NCI-H2171 treated with DMSO at 0.1 percent for 48 hours (cell line): ENCODE measurements around the gene MAPK1IP1L.
"Not testable (repeated sequence)": the region's sequence is repeated elsewhere in the genome, so short reads cannot be mapped to it uniquely, and the experiment has no call there.

Experiments
- DNase-seq: peaks from one replicate; lab custom pipeline; 2025; lab: John Stamatoyannopoulos, UW

Gene MAPK1IP1L

DNA sequence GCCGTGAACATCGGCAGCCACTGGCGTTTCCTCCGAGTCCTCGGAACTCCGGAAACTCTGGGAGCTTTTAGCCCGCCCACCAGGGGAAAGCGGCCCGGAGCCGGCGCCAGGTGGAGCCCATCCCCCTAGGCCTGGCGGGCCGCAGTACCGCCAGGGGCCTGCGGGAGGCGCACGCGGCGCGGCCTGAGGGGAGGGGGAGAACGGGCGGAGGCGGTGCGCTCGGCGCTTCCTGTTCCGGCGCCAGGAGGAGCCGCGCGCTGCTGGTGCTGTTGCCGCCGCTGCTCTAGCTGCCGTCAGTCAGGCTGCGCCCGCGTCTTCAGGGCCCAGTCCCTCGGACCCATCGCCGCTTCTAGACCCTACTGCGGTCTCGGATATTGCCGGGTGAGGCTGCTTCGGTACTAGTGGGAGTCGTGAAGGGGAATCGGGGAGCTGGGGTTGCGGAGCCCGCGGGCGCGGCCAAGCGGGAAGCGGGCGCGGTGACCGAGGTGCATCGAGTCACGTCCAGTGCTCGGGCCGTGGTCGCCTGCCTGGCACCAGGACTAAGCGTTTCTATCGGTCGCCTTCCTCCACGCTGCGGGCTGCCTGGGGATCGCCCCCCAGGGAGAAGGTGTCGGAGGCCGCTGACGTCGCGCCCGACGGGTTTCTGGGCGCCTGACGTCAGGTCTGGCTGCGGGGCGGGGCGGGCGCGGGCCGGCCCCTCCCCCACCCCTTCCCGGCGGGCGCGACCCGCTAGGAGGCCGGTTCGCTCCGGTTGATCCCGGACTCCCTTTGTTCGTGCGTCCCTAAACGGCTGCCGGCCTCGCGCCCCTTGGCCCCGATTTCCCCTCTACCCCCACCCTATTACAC lies at the start of gene MAPK1IP1L:
Gene MAPK1IP1L (plus strand): TSS at position 225 of the 846 bp plus-strand sequence. CDS start 10,037 bp downstream, outside the sequence.
- DNase-seq = peak; percentile 92

DNA sequence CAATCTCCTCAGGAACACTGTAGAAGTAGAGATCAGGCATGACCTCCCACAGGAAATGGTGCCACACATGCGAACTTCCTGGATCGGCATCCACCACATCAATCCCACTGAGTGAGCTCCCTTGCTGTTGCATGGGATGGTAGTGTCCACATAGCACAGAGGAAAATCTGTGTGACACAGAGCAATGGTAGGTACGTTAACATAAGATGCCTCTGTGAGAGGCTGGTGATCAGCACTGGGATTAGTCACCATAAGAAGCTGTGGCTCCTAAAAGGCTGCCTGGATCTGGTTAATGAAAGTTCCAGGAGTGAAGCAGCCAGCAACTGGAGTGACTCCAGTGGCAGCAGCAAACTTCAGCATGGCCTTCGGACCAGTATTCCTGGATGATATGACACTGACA lies 46.4 kb upstream of the MAPK1IP1L start:
- DNase-seq = no peak

DNA sequence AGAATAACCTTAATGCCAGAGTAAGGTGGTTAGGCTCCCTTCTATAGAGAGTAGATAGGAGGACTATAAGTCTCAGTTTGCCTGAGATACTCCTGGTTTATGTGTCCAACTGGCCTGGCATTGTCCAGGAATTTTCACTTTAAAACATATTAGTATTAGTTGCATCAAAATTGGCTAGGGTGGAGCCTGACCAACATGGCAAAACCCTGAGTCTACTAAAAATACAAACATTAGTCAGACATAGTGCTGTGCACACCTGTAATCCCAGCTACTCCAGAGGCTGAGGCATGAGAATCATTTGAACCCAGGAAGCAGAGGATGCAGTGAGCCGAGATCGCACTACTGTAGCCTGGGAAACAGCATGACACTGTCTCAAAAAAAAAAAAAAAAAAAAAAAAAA lies 36.4 kb upstream of the MAPK1IP1L start:
- DNase-seq = no peak

DNA sequence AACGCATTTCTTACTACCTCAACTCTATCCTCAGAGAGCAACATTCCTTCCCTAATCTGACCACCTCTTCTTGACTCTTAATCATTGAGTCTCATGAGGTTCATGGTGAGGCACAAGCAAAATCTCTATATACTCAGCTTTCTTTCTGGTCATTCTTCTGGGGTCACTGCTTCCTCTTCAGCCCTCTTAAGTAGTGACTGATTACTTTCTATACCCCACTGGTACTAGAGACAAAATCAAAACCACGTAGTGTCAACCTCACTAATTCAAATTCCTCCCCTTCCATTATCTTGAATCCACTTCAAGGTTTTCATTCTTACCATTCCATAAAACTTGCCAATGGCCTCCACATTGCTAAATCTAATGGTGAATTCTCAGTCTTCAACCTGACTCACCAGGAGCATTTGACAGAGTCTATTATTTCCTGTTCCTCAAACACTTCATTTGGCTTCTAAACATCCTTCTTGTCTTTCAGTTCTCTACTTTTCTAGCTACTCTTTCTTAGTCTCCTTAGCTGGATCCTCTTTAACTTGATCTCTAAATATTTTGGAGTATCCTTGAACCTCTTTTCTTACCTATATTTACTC lies 31.4 kb upstream of the MAPK1IP1L start:
- DNase-seq = no peak

DNA sequence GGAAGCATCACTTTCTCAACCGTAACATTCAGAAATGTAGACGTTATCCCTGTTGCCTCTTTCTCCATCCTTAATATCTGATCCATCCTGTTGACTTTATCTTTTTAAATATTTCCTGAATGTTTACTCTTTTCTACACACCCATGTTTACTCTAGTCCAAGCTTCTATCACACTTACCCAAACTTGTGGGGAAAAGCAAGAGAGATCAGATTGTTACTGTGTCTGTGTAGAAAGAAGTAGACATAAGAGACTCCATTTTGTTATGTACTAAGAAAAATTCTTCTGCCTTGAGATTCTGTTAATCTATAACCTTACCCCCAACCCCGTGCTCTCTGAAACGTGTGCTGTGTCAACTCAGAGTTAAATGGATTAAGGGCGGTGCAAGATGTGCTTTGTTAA lies 27.1 kb upstream of the MAPK1IP1L start:
- DNase-seq = not testable (repeated sequence)

DNA sequence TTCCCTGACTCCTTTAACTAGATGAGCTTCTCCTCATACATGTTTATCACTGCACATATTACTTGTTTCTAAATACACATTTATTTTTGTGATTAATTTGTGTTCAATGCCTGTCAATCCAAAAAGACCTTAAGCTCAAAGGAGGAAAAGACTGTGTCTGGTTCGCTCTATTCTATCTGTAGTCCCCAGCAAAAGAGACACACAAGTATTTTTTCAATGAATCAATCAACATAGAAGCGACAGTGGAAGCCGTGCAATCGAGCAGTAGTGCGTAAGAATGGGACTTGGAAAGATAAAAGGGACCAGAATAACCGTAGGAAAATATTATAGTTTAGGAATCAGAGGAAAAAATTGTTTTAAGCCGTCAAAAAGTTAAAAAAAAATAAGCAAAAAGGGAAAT lies 25.5 kb upstream of the MAPK1IP1L start:
- no peak for DNase-seq

DNA sequence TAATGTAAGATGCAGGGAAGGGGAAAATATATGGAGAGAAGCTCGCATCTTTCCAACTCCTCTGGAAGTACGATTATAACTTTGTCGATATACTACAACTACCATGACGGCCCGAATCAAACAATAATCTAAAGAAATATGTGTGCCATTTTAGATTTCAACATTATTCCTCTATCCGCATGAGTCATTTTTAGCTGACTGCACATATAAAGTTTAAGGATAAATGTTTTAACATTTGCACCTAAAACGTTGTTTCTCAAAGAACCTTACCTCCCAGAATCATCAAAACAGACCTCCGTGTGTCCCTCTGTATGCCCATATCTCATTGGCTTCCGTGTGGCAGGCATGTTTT lies 25.0 kb upstream of the MAPK1IP1L start:
- DNase-seq = no peak

DNA sequence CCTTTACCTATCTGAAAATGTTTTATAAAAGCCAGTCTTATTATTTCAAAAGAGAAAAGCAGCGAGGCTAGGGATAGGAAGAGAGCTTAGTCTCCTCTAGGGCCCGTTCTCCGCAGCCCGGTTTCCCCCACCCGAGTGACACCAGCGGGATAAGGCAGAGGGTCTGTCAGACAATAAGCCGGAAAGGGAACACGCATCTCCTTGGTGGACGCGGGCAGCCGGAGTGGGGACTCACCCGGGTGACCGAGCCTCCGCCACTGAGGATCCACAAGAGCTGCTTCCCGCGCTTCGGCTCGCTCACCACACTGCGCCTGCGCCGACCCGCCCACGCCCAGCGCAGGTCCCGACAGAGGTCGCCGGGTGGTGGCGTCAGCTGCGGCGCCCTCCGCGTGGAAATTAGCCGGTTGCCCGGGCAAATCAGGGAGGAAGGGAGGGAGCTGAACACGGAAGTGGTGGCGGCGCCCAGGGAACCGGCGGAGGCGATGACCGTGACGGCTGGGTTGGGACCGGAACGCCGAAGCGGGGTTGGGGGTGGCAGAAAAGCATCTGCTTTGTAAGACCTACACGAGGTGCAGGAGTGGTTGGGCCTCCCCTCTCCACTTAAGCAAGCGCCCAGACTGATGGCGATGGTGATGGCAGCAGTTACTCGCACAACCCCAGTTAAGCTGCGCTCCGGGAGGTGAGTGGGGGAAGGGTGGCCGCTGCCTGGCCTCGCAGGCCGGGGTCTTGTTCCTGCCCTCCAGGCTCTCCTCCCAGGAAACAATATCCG lies 24.5 kb upstream of the MAPK1IP1L start, which contains the start of the genes SOCS4 and WDHD1:
Gene SOCS4 (plus strand): TSS at position 444 of the 769 bp plus-strand sequence. CDS start 15,806 bp downstream, outside the sequence.
Gene WDHD1 (minus strand): TSS at position 307 of the 769 bp plus-strand sequence. CDS start 312 bp downstream, outside the sequence.
- peak; percentile 95 for DNase-seq

DNA sequence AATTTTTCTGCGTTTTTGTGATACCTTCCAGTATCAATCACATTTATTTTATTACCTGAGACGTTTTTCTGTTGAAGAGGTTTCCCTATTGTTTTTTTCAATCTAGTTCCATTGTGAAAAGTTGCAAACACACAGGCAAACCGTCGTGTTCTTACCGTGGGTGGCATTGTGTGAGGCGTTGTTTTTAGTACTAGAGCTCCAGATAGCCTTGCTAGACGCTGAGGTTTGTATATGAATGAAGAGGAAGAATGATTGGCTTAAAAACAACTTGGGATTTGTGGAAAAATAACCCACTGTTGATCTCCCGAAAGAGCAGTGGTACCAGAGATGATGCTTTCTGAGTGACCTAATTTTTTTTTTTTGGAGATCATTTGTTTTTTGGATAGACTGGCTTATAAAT lies 23.4 kb upstream of the MAPK1IP1L start:
- peak; percentile 29 for DNase-seq

DNA sequence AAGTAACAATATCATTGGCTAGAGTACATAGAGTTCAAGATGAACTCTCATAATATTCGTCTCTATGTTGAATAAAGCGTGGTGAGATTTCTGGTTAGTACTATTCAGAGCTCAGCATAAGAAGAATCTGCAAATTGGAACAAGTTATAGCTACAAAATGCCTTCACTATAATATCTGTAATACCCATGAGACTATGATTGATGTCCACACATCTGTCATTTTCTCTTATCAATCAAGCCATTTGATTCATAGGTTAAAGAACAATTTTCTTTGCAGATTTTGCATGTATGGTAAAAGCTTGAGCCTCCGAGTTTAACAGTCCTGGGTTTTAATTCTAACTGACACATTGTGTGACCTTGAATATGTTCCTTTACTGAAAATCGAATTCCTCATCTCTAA lies 23.0 kb upstream of the MAPK1IP1L start:
- DNase-seq = no peak

DNA sequence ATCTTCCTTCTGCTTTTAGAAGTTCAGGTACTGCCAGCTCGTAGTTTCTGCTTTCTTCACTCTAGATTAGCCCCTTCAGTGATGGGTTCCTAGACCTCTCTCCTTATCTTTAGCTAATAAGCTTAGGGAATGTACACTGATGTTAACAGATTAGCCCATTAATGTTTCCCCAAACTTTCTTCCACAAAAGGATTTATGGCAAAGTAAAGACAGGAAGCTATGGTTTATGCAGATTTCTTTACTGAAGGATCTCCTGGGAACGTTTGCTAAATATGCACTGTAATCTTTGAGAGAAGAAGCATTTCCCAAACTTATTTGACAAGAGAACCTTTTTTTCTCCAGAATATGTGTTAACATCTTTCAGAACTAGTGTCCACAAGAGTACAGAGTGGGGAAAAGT lies 20.3 kb upstream of the MAPK1IP1L start:
- no peak for DNase-seq

DNA sequence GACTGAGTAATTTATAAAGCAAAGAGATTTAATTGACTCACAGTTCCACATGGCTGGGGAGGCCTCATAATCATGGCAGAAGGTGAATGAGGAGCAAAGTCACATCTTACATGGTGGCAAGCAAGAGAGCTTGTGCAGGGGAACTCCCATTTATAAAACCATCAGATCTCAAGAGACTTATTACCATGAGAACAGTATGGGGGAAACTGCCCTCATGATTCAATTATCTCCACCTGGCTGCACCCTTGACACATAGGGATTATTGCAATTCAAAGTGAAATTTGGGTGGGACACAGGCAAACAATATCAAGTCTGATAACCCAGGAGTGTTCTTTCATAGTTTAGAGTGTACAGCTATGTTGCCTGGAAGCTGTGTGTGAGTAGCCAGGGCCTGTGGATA lies 13.5 kb upstream of the MAPK1IP1L start:
- DNase-seq = not testable (repeated sequence)

DNA sequence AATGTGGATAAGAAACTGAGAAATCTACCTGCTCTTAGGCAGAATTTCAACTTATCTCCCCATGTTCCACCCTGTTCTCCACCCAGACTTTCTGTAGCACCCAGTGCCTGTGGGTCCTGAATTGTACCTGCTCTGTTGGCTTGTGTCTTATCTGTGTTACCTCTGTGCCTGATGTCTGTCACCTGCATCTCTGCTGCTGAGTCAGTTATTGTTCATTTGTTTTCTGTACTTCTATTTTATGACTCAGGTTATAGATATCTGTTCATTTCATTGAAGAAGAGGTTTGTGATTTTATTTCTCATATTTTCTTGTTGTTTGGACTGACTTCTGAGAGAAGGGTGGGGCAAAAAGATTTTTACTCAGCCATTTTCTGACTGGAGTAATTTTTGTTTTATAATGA lies 12.7 kb upstream of the MAPK1IP1L start:
- no peak for DNase-seq

DNA sequence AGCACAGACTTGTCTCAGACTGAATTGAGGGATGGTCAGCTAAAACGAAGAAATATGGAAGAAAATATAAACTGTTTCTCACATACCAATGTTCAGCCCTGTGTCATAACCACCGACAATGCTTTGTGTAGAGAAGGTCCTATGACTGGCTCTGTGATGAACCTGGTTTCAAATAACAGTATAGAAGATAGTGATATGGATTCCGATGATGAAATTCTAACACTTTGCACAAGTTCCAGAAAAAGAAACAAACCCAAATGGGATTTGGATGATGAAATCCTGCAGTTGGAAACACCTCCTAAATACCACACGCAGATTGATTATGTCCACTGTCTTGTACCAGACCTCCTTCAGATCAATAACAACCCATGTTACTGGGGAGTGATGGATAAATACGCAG lies 7.9 kb upstream of the MAPK1IP1L start:
- no peak for DNase-seq

DNA sequence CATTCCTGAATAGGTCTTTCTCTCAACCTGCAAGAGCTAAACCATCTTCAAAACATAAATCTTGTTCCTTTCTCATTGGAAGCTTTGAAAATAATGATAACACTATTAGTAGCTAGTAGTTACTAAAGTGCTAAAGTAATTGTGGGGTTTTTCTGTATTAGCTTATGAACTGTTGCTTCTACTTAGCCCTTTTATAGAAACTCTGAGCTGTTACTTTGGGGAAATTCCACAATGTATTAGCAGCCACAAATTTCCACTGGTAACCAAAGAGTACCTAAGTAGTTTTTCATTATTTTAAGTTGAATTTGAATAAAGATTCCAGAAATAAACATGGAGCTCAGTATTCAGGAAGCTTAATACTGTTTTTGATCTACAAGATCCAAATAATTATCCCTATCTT lies 6.4 kb upstream of the MAPK1IP1L start:
- DNase-seq = no peak

DNA sequence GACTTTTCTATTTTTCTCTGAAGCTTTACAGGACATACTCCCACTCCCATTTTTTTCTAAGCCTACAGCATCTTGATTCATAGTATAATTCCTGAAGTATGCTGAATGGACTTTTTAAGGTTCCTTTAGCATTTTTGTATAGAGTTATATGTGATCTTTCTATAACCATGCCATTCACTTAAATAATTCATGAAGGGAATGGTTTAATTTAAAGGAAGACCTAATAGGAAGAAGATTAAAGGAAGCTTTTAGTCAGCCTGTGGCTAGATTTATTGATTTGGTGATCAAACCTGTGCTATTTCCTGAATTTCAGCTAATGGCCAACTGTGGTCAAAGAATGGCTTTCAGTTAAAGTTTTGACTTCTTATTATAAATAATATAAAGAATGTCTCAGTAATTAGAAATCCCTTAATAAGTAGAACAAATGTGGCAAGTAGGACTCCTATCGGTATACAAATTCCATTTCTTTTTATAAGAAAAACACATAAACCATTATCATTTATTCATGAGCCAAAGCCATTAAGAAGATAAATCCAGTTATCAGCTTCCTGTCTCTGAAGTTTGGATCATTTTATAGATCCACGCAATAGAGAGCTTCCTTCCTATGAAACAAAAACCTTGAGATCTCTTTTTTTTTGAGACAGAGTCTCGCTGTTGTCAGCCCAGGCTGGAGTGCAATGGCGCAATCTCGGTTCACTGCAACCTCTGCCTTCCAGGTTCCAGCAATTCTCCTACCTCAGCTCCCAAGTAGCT lies 4.0 kb upstream of the MAPK1IP1L start:
- no peak for DNase-seq

DNA sequence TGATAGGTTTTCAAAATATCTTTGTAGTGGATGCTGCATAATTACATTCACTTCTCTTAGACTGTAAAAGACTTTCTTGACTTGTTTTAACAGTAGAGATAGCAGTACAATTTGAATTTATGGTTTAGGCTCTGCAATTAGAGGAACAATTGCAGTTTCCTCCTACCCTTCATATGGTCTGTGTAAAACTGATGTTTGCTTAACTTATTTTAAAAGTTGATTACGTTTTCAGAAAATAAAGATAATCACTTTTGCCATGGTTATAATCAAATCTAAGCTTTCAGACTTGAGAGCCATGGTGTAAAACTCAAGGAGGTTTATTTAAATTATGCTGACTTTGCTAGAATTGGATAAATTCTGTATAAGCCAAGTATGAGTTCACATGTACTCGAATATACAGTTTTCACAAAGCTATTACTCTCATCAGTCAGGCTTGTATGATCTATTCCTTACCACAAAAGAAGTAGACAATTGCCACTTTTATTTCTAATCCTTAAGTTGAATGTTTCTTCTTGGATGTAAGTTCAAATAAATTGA lies 2.5 kb upstream of the MAPK1IP1L start:
- no peak for DNase-seq

DNA sequence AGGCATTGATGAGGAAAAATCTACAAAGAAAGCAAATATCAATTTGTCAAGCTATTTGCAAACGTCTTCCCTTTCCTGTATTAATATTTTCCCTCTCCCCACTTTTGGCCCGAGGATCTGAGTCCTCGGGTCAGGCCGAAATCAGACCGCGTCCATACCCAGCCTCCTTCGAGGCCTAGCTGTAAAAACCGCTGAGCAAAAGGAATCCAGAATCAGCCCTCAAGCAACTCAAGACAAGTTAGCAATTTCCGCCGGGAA lies 353 bp upstream of the MAPK1IP1L start:
- no peak for DNase-seq

DNA sequence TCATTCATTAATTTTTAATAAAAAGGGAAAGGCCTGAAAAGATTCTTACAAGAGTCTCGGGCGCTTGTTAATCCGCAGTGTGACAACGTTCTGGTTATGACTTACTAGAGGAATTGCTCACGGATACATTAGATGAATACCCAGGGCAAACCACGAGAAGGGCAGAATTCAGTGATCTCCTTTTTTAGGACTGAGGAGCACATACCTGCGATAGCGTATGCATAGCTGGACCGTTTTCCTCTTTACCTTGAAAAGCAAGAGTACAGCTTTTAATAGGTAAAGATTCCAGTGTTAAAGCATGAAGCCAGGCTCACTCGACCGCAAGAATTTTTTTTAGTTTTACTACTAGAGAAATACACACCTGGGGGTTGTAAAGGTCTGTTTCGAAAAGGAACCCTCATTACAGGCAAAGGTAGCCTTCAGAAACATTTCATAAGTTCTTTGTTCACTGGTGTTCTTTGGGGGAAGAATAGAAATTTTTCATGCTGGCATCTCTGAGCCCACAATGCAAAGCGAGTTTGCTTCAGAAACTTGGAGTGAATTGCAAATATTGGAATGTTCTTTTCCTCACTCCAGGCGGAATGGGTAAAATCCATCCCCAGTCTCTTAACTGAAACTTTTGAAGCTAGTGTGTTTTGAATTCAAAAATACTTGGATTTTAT lies 953 bp downstream of the MAPK1IP1L start:
- DNase-seq = no peak

DNA sequence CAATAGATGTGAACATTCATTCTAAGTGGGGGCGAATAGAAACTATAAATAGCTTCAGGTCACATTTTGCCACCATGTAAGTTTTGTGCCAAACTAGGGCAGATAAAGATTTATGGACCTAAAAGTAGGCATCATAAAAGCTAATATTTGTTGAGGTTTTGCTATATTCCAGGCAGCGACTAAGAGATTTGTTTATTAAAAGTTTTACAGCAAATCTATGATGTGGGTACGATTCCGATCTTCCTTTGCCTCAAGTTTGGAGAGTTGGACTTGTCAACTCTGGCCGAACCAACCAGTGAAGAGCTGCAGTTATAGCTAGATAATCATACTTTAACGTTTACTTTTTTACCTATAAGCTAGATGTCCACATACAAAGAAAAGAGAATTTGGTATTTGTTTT lies 1.6 kb downstream of the MAPK1IP1L start:
- no peak for DNase-seq

DNA sequence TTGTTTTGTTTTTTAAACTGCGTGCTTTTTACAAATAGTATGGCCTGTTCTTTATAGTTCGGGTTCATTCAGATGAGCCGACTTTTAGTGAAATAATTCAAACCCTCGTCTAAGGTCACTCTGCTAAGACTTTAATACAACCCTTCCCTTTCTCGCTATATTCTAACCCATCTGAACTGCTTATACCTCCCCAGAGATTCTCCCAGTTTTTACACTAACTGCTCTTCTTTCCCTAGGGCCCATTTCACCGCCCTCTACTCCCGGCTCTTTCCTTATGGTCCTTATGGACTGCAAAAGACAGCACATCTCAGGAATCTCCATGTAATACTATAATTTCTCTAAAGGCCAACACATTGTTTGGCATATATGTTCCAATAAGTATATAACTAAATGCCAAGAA lies 2.1 kb downstream of the MAPK1IP1L start:
- no peak for DNase-seq
